OCI-LY3 (cell line): ENCODE results near the gene SLC22A25.

ENCODE experiments used
- H2AFZ ChIP-seq: fragments of 200-600, 300-600 bp; shearing (Covaris generic); 2 replicates; pipeline ENCODE4 v1.6.0; 2014; ENCODE audit warnings: antibody characterized with exemption, low read depth, low read length
- H3K27ac ChIP-seq: fragments of 200-600, 300-600 bp; sonication (generic); 2 replicates; pipeline ENCODE4 v1.5.1; 2014; ENCODE audit warnings: mild to moderate bottlenecking, low read length, moderate library complexity, mixed read lengths
- H3K27me3 ChIP-seq: fragments of 200-600, 300-600 bp; sonication (generic); 2 replicates; pipeline ENCODE4 v1.6.1; 2014; ENCODE audit warnings: low read depth, low read length, mixed read lengths
- H3K36me3 ChIP-seq: fragments of 200-600, 300-600 bp; sonication (generic); replicated peaks from 2 replicates; pipeline ENCODE3; 2014; ENCODE audit warnings: low read depth, low read length, mixed read lengths
- H3K4me1 ChIP-seq: fragments of 300-600, 200-600 bp; sonication (generic); 2 replicates; pipeline ENCODE4 v1.6.1; 2014; ENCODE audit warnings: low read length, mixed read lengths
- H3K4me2 ChIP-seq: fragments of 200-600, 300-600 bp; sonication (generic); 2 replicates; pipeline ENCODE4 v1.6.1; 2014; ENCODE audit warnings: low read length, mixed read lengths
- H3K4me3 ChIP-seq: fragments of 300-600, 200-600 bp; sonication (generic); 2 replicates; pipeline ENCODE4 v1.5.1; 2014; ENCODE audit warnings: antibody characterized with exemption, mild to moderate bottlenecking, low read length, moderate library complexity
- H3K79me2 ChIP-seq: fragments of 300-600, 200-600 bp; shearing (Covaris generic); 2 replicates; pipeline ENCODE4 v1.6.1; 2014; ENCODE audit warnings: mild to moderate bottlenecking, low read length, mixed read lengths
- H3K9ac ChIP-seq: fragments of 300-600, 200-600 bp; shearing (Covaris generic); 2 replicates; pipeline ENCODE4 v1.6.0; 2014; ENCODE audit warnings: mild to moderate bottlenecking, low read length, moderate library complexity
- H3K9me3 ChIP-seq: fragments of 200-600, 300-600 bp; shearing (Covaris generic); 2 replicates; pipeline ENCODE4 v1.6.1; 2014; ENCODE audit warnings: low read length, mixed read lengths; ENCODE audit not compliant: insufficient read depth
- H4K20me1 ChIP-seq: fragments of 200-600, 300-600 bp; sonication (generic); 2 replicates; pipeline ENCODE4 v1.6.1; 2016; ENCODE audit warnings: low read length, mixed read lengths; ENCODE audit not compliant: insufficient read depth
- EZH2phosphoT487 ChIP-seq: fragments of 200-600 bp; shearing (Covaris generic); IDR thresholded peaks from 2 replicates; pipeline ENCODE4 v1.6.1; 2018; ENCODE audit warnings: antibody characterized with exemption, mixed run types, low read depth
- TF ChIP-seq, protein P1 (sequence below): fragments of 200-600, 300-600 bp; sonication (generic); IDR thresholded peaks from 2 replicates; pipeline ENCODE4 v1.5.1; 2014; ENCODE audit warnings: antibody characterized with exemption, low read length, low read depth

Gene SLC22A25

DNA sequence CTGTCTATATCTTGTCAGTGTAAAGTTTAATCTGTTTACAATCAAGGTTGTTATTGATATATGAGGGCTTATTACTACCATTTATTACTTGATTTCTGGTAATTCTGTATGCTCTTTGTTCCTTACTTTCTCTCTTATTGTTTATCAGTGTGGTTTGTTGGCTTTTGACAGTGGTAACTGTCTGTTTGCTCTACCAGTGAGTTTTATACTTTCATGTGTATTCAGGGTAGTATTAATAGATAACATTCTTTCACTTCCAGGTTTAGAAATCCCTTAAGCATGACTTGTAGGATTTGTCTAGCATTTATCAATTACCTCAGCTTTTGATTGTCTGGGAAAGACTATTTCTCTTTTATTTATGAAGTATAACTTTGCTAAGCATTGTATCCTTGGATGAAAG lies 37.5 kb upstream of the SLC22A25 start:
- H3K9me3 ChIP-seq: no peaks in the 10 kb centered on the region
- no peak overlapping the region for H3K27ac ChIP-seq
- peaks cover 34% of the 10 kb centered on the region for H3K27me3 ChIP-seq
- H3K4me1 ChIP-seq: no peaks in the 10 kb centered on the region
- H3K79me2 ChIP-seq: no peaks in the 10 kb centered on the region
- H3K4me3 ChIP-seq: no peak overlapping the region
- no peak for TF ChIP-seq EZH2phosphoT487
- TF ChIP-seq, protein P1, sequence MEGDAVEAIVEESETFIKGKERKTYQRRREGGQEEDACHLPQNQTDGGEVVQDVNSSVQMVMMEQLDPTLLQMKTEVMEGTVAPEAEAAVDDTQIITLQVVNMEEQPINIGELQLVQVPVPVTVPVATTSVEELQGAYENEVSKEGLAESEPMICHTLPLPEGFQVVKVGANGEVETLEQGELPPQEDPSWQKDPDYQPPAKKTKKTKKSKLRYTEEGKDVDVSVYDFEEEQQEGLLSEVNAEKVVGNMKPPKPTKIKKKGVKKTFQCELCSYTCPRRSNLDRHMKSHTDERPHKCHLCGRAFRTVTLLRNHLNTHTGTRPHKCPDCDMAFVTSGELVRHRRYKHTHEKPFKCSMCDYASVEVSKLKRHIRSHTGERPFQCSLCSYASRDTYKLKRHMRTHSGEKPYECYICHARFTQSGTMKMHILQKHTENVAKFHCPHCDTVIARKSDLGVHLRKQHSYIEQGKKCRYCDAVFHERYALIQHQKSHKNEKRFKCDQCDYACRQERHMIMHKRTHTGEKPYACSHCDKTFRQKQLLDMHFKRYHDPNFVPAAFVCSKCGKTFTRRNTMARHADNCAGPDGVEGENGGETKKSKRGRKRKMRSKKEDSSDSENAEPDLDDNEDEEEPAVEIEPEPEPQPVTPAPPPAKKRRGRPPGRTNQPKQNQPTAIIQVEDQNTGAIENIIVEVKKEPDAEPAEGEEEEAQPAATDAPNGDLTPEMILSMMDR: no peak
- H3K4me2 ChIP-seq: no peak overlapping the region
- H3K9ac ChIP-seq: no peak overlapping the region
- H3K36me3 ChIP-seq: no peaks in the 10 kb centered on the region
- H4K20me1 ChIP-seq: no peaks in the 10 kb centered on the region
- H2AFZ ChIP-seq: no peak overlapping the region

DNA sequence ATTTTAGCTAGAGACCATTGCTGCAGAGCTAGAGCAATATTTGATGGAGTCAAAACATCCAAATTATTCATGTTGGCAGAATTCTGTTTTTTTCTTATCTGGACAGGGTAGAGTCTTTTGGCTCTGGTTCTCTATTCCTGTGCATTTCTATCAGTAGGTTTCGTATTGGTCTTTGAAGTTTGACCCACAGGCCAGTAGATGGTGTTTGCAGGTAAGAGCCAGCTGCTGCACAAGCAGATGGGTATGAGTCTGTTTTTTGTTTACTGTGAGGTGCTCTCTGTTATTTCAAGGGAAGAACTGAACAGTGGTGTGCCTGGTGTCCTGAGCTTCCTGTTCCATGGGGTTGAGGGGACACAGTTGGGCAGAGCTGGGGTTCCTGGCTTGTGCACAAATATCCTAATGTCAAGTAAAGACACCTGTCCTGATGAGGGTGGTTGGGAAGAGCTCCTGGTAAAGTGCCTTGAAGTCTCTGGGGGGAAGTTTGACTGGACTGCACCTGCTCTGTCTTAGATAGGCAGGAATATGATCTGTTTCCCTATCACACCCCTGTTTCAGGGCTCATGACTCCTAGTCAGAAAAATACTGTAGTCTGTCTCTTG lies 34.0 kb upstream of the SLC22A25 start:
- Histone ChIP-seq H3K27ac (no peak overlapping the region), H3K9me3 (no peaks in the 10 kb centered on the region), H3K79me2 (no peaks in the 10 kb centered on the region), H3K4me2 (no peak overlapping the region), H3K4me3 (no peak overlapping the region), H3K4me1 (no peaks in the 10 kb centered on the region), H3K36me3 (no peaks in the 10 kb centered on the region), H4K20me1 (no peaks in the 10 kb centered on the region), H3K9ac (no peak overlapping the region), H3K27me3 (peaks cover 52% of the 10 kb centered on the region), H2AFZ (no peak overlapping the region)
- TF ChIP-seq, protein P1: peak; percentile 43
- TF ChIP-seq EZH2phosphoT487: no peak

DNA sequence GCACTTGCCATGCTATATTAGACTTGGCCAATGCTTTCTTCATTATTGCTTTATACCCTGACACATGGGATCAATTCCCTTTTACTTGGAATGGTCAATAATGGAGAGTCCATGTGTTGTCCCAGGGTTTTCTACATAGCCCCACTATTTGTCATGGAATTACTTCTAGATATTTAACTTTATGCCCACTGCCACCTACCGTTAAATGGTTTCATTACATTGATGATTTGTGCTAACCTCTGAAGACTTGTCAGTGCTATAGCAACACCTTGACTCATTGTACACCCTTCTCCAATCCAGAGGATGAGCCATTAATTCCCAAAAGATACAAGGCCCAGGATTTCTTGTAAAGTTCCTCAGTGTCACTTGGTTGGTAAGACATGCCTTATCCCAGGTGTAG lies 31.4 kb upstream of the SLC22A25 start:
- no peak overlapping the region for H3K27ac ChIP-seq
- H3K4me1 ChIP-seq: no peaks in the 10 kb centered on the region
- no peak overlapping the region for H3K4me3 ChIP-seq
- no peaks in the 10 kb centered on the region for H3K9me3 ChIP-seq
- H2AFZ ChIP-seq: no peak overlapping the region
- no peaks in the 10 kb centered on the region for H4K20me1 ChIP-seq
- H3K4me2 ChIP-seq: no peak overlapping the region
- TF ChIP-seq, protein P1: peak; percentile 29; the same call in 1 of the 2 replicates
- no peak for TF ChIP-seq EZH2phosphoT487
- peaks cover 51% of the 10 kb centered on the region for H3K27me3 ChIP-seq
- H3K36me3 ChIP-seq: no peaks in the 10 kb centered on the region
- no peaks in the 10 kb centered on the region for H3K79me2 ChIP-seq
- H3K9ac ChIP-seq: no peak overlapping the region

DNA sequence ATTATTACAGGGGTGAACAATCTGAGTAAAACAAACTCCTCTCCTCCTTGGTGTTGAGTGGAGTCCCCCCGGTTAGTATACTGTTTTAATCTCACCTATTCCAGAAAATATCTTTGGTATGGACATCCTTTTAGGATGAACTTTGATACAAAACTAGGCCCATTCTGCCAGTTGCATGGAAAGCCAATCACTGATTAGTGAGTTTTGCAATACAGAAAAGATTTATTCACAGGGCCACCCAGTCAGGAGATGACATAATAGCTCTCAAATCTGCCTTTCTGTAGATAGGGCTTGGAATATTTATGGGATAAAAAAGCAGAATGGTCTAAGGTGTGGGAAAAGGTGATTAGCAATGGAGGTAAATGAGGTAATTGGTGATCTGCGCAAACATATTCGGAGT lies 30.3 kb upstream of the SLC22A25 start:
- peaks cover 51% of the 10 kb centered on the region for H3K27me3 ChIP-seq
- H3K79me2 ChIP-seq: no peaks in the 10 kb centered on the region
- TF ChIP-seq, protein P1: no peak
- no peak for TF ChIP-seq EZH2phosphoT487
- H3K27ac ChIP-seq: no peak overlapping the region
- H2AFZ ChIP-seq: no peak overlapping the region
- H3K36me3 ChIP-seq: no peaks in the 10 kb centered on the region
- H4K20me1 ChIP-seq: no peaks in the 10 kb centered on the region
- no peak overlapping the region for H3K4me3 ChIP-seq
- no peaks in the 10 kb centered on the region for H3K4me1 ChIP-seq
- H3K9ac ChIP-seq: no peak overlapping the region
- no peaks in the 10 kb centered on the region for H3K9me3 ChIP-seq
- no peak overlapping the region for H3K4me2 ChIP-seq
